Right lobe of liver (tissue), 6 donors: ENCODE measurements around the gene MPP4. TPM values are rescaled to one million over a fixed set of nuclear protein-coding genes. Genes with fewer than 3 reads are reported as not detected.

ENCODE experiments used
- ATAC-seq, 4 donors: fragments of 200-7000 bp; cut with Tn5 transposase; one replicate each; pipeline ENCODE4 v1.9.1; 2020; ENCODE audit warnings: mild to moderate bottlenecking in 4 of 4, moderate library complexity in 4 of 4
- DNase-seq, 3 donors: peaks; one replicate each; pipeline ENCODE4 v3.0.0-alpha.2; 2020
- H3K27ac ChIP-seq, 3 donors: fragments of 200-600 bp; one replicate each; pipeline ENCODE4 v1.8.0; 2022
- H3K27me3 ChIP-seq, 2 donors: fragments of 200-600 bp; one replicate each; pipeline ENCODE4 v1.8.0; 2022
- H3K36me3 ChIP-seq, 4 donors: fragments of 200-600 bp; sonication (generic) in 1 of 4; one replicate each; pipeline versions ENCODE4 v1.5.1 to v1.8.0; 2017 to 2022; ENCODE audit warnings: control low read depth in 1 of 4
- H3K4me1 ChIP-seq, 4 donors: fragments of 200-600 bp; sonication (generic) in 1 of 4; one replicate each; pipeline versions ENCODE4 v1.5.1 to v1.8.0; 2017 to 2022; ENCODE audit warnings: control low read depth in 1 of 4
- H3K4me3 ChIP-seq, 3 donors: fragments of 200-600 bp; one replicate each; pipeline ENCODE4 v1.8.0; 2022
- H3K9me3 ChIP-seq, 4 donors: fragments of 200-600 bp; sonication (generic) in 1 of 4; one replicate each; pipeline versions ENCODE4 v1.5.1 to v1.8.0; 2017 to 2022; ENCODE audit warnings: control low read depth in 1 of 4
- CTCF ChIP-seq, 4 donors: fragments of 200-600 bp in 3 of 4; fragments of 450-650 bp in 1 of 4; IDR thresholded peaks; one replicate each; pipeline versions ENCODE4 v1.5.1 to v1.8.0; 2016 to 2022; ENCODE audit warnings: antibody characterized with exemption in 4 of 4, mild to moderate bottlenecking in 2 of 4
- POLR2A ChIP-seq: fragments of 450-650 bp; IDR thresholded peaks from one replicate; pipeline ENCODE4 v1.6.1; 2017; ENCODE audit warnings: antibody characterized with exemption, mild to moderate bottlenecking
- WGBS: methylation state at CpG from one replicate; pipeline ENCODE4 v1.1.6; 2018; ENCODE audit warnings: low coverage, low lambda C conversion rate; ENCODE audit not compliant: insufficient coverage; ENCODE audit errors: missing lambda C conversion rate; 5-methylcytosine and 5-hydroxymethylcytosine counted together
- intact Hi-C, 2 donors: fragments of 100-400 bp; cut with DNase I; formaldehyde crosslinking; loops; one replicate each; pipeline versions ENCODE4 v1.11.2 to v1.14.1; 2022
- small RNA-seq, 2 experiments: library from RNA; depleted of rRNA; stranded (forward); fragments of <200 nt; gene quantifications; one replicate each; pipeline ENCODE3, GENCODE V24; 2016
- total RNA-seq, 6 experiments: library from RNA; depleted of rRNA in 2 of 6; stranded (reverse); fragments of >200 nt in 2 of 6; fragmentation: NEBNext Ultra II Directional in 3 of 6; extraction: Animal tissue kit (Norgen Biotek cat#: 25700) in 3 of 6; gene quantifications; one replicate each; pipeline versions ENCODE4 v1.1.0 to v1.2.4, GENCODE V29; 2016 to 2023
- donor health status: DM: no; HTN: yes; CAD: no.
- donor health status: DM: no; HTN: no; CAD: no.
- donor health status: DM: no; HTN: no; CAD: no.
- donor health status: DM: no; HTN: yes; CAD: no.
- donor health status: DM: no; HTN: yes; CAD: no.

Gene MPP4
- total RNA-seq, 6 experiments from 2014 or later, result 0.12 to 0.15 TPM; not detected in 4

- Histone ChIP-seq H3K36me3 (no peaks in the 10 kb centered on the region), H3K4me3 (no peak overlapping the region), H3K27ac (no peak overlapping the region), H3K4me1 (no peaks in the 10 kb centered on the region), H3K27me3 (no peaks in the 10 kb centered on the region), H3K9me3 (no peaks in the 10 kb centered on the region)
- ATAC-seq, result no peak
- no peak for DNase-seq
- intact Hi-C loops, result no loop called here
- WGBS, result 65% methylated on average over 2 of the region's 2 CpGs
- TF ChIP-seq POLR2A, result no peak
- no peak for TF ChIP-seq CTCF (IDR thresholded peaks at IDR 0.05)
Observed at GRCh38 chr2:201607568-201607967, 90.9 kb downstream of the MPP4 start.

- no peak for ATAC-seq
- DNase-seq, result no peak
- WGBS, result 80% methylated on average over 3 of the region's 3 CpGs
- intact Hi-C loops, result no loop called here
- H3K27ac ChIP-seq, result no peak overlapping the region
- H3K36me3 ChIP-seq, result no peaks in the 10 kb centered on the region
- no peaks in the 10 kb centered on the region for H3K9me3 ChIP-seq
- TF ChIP-seq POLR2A (no peak), CTCF (IDR thresholded peaks at IDR 0.05) (no peak)
- no peaks in the 10 kb centered on the region for H3K27me3 ChIP-seq
- no peak overlapping the region for H3K4me3 ChIP-seq
- H3K4me1 ChIP-seq, result no peaks in the 10 kb centered on the region
Observed at GRCh38 chr2:201600906-201601305, 97.5 kb downstream of the MPP4 start.

- TF ChIP-seq POLR2A (no peak), CTCF (IDR thresholded peaks at IDR 0.05) (no peak)
- Histone ChIP-seq H3K27ac (no peak overlapping the region), H3K4me1 (no peaks in the 10 kb centered on the region), H3K27me3 (no peaks in the 10 kb centered on the region), H3K36me3 (no peaks in the 10 kb centered on the region), H3K4me3 (no peak overlapping the region), H3K9me3 (no peaks in the 10 kb centered on the region)
- DNase-seq (no peak), ATAC-seq (no peak)
- intact Hi-C loops, result no loop called here
- WGBS, result 48% methylated on average over 6 of the region's 8 CpGs
Observed at GRCh38 chr2:201597397-201597796, 101.0 kb downstream of the MPP4 start.

Small RNAs within 50 kb of the gene (small RNA-seq; reads per million reads assigned to genes)
- 0 reads per million in 2 experiments for gene RNU6-651P

Other genes with a start within 250 kb of the MPP4 start
- 10 to 100 TPM; 13.3 to 18.4 (median 14.2) TPM for gene TRAK2, start 247.2 kb downstream of the MPP4 start, total RNA-seq
- gene STRADB, start 246.9 kb downstream of the MPP4 start, total RNA-seq, result 10 to 100 TPM; 44.2 to 71.6 (median 63.4) TPM
- gene TMEM237, start 55.1 kb downstream of the MPP4 start, total RNA-seq, result 1 to 10 TPM; 2.2 to 4.1 (median 2.6) TPM
- gene ALS2, start 82.3 kb upstream of the MPP4 start, total RNA-seq, result 10 to 100 TPM; 15.8 to 24.9 (median 20.3) TPM
- gene CDK15, start 107.9 kb upstream of the MPP4 start, total RNA-seq, result not detected